HepG2 (cell line): ENCODE data around the gene GRK5.

Experiments used
- AGO1 ChIP-seq: fragments of 200-400 bp; formaldehyde crosslinking; IDR thresholded peaks from 2 replicates; pipeline ENCODE4 v1.6.1; 2017; ENCODE audit warnings: mild to moderate bottlenecking, low read depth, low read length, moderate library complexity; ENCODE audit not compliant: poor library complexity, severe bottlenecking
- FOXM1 ChIP-seq: sonication (generic); formaldehyde crosslinking; IDR thresholded peaks from 2 replicates; pipeline ENCODE4 v1.5.0; 2020; ENCODE audit warnings: missing genetic modification reagents
- POLR2AphosphoS5 ChIP-seq: IDR thresholded peaks from 2 replicates; pipeline ENCODE4 v1.6.1; 2012; ENCODE audit warnings: low read depth, low read length
- ZNF232 ChIP-seq: sonication (generic); formaldehyde crosslinking; IDR thresholded peaks from 2 replicates; pipeline ENCODE4 v1.4.0; 2020; ENCODE audit warnings: missing genetic modification reagents, borderline replicate concordance
- TF ChIP-seq, protein P1 (sequence below): sonication (generic); formaldehyde crosslinking; IDR thresholded peaks from 2 replicates; pipeline ENCODE4 v1.5.0; 2020; ENCODE audit warnings: missing genetic modification reagents
- TF ChIP-seq, protein P2 (sequence below): sonication (generic); formaldehyde crosslinking; IDR thresholded peaks from 2 replicates; pipeline ENCODE4 v1.5.0; 2020; ENCODE audit warnings: mild to moderate bottlenecking, missing genetic modification reagents, moderate library complexity

DNA sequence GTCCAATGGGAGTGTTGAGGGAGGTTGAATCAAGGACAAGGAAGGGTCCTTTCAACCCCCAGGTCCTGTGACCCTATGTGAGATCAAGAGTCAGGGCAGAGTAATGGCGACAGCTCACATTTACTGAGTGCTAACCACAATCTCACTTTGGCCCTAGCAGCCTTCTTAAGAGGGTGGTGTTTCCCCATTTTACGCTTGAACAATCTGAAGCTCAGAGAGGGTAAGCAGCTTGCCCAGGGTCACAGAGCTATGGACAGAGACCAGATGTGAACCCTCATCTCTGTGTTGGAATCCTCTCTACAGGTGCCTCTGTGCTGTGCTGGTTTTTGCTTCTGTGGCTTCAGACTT is 102.0 kb downstream of the GRK5 start:
- TF ChIP-seq AGO1 (no peak), POLR2AphosphoS5 (no peak), ZNF232 (CRISPR knock-in tag) (no peak), FOXM1 (no peak)
- TF ChIP-seq, protein P1, sequence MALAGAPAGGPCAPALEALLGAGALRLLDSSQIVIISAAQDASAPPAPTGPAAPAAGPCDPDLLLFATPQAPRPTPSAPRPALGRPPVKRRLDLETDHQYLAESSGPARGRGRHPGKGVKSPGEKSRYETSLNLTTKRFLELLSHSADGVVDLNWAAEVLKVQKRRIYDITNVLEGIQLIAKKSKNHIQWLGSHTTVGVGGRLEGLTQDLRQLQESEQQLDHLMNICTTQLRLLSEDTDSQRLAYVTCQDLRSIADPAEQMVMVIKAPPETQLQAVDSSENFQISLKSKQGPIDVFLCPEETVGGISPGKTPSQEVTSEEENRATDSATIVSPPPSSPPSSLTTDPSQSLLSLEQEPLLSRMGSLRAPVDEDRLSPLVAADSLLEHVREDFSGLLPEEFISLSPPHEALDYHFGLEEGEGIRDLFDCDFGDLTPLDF: no peak
- TF ChIP-seq, protein P2, sequence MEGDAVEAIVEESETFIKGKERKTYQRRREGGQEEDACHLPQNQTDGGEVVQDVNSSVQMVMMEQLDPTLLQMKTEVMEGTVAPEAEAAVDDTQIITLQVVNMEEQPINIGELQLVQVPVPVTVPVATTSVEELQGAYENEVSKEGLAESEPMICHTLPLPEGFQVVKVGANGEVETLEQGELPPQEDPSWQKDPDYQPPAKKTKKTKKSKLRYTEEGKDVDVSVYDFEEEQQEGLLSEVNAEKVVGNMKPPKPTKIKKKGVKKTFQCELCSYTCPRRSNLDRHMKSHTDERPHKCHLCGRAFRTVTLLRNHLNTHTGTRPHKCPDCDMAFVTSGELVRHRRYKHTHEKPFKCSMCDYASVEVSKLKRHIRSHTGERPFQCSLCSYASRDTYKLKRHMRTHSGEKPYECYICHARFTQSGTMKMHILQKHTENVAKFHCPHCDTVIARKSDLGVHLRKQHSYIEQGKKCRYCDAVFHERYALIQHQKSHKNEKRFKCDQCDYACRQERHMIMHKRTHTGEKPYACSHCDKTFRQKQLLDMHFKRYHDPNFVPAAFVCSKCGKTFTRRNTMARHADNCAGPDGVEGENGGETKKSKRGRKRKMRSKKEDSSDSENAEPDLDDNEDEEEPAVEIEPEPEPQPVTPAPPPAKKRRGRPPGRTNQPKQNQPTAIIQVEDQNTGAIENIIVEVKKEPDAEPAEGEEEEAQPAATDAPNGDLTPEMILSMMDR (CRISPR knock-in tag): no peak
